ENCODE results near the gene CD47.

DNA sequence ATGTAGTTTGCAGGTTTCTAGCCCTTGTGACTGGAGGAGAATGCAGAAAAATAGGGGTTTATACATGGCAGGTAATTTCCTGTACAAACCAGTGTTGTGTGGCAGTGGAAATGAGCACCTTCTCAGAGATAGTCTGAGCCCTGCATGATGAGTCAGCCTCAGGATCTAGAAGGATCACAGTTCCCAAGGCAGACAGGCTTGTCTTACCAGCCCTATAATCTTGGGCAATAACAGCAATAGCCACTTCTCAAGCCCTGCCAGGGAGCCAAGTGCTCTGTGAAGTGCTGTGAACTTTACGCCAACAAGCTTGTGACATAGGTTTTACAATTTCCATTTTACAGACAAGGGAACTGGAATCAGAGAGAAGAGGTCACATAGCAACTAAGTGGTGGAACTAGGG, 89.4 kb downstream of the CD47 start:
- TF ChIP-seq CTCF (IDR thresholded peaks at IDR 0.05), result no peak
- no peak for TF ChIP-seq POLR2AphosphoS5 (IDR thresholded peaks at IDR 0.05)
- no peak for TF ChIP-seq POLR2A (IDR thresholded peaks at IDR 0.05)
- no peak for TF ChIP-seq EP300 (IDR thresholded peaks at IDR 0.05)

All from sigmoid colon (tissue), 4 donors.